SH-SY5Y (cell line): ENCODE results near the gene CPSF4L.

Experiments
- GATA2 ChIP-seq: IDR thresholded peaks from 2 replicates; pipeline ENCODE4 v1.6.1; 2011; ENCODE audit warnings: mild to moderate bottlenecking, low read depth, low read length
- GATA3 ChIP-seq: IDR thresholded peaks from 2 replicates; pipeline ENCODE4 v1.6.1; 2011; ENCODE audit warnings: low read depth, mild to moderate bottlenecking, low read length, moderate library complexity

DNA sequence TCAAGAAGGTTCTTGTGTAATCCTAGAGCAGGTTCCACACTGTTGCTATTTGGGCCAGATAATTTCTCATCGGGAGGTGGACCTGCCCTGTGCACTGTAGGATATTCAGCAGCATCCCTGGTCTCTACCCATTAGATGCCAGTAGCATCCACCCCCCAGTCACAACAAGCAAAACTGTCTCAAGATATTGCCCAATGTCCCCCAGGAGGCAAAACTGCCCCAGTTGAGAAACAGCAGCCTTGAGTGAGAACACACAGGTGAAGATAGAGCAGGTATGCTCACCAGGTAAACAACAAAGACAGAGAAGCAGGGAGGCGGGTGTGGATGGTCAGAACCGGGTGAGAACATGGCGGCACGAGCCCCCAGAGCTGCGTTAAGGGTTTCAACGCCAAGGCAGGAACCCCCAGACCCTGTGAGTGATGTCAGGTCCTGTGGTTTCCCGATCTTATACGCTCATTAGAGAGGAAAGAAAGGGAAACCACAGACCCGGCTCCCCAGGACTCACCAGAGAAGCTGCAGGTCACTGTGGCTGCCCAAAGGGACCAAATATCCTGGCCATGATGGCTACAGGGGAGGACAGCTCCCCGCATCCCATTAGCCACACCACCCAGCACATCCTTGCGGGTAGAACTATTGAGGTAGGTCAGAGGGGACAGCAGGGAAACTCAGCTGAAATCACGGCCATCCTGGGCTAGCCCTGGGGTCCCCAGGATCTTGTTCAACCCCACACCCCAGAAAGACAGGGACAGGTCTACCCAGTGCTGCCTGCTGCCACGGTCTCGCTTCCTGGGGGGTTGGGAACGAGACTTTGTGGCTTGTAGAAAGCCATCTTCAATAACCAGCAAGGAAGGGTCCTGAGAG, 28.9 kb upstream of the CPSF4L start:
- TF ChIP-seq GATA2, result no peak
- TF ChIP-seq GATA3, result no peak
